Measurements from ENCODE around the gene SCUBE3.

Gene SCUBE3

GRCh38 chr6:35242486-35242885 is 28.7 kb downstream of the SCUBE3 start:
- DNase-seq = no peak

DNA sequence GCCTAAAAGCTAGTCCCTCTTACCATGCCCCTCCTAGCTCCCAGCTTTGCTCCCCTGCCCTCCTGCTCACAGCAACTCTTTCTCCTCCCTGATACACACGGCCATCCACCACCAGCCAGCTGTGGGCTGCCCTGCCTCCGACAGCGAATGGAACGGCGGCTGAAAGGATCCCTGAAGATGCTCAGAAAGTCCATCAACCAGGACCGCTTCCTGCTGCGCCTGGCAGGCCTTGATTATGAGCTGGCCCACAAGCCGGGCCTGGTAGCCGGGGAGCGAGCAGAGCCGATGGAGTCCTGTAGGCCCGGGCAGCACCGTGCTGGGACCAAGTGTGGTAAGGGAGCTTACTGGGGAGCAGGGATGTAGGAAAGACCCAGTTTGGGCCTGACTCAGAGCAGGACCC is 29.1 kb downstream of the SCUBE3 start:
- DNase-seq = no peak

DNA sequence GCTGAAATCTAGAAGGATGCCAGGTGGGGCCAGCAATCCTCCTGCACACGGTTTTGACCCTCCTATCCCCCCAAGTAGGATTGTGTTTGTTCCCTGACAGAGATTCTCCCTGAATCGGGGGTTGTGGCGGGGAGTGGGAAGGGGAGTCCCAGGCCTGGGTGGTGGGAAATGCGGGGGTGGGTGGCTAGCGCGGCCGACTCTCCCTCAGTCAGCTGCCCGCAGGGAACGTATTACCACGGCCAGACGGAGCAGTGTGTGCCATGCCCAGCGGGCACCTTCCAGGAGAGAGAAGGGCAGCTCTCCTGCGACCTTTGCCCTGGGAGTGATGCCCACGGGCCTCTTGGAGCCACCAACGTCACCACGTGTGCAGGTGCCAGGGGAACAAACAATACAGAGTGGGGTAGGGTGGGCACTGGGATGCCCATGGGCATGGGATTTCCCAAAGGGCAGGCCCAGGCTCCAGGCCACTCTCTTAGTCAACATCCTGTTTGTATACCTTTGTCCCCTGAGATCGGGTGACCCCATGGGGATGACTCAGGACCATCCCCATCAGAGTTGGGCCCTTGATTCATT is 29.7 kb downstream of the SCUBE3 start:
- no peak for DNase-seq

GRCh38 chr6:35244551-35244950 is 30.8 kb downstream of the SCUBE3 start:
- DNase-seq = no peak

DNA sequence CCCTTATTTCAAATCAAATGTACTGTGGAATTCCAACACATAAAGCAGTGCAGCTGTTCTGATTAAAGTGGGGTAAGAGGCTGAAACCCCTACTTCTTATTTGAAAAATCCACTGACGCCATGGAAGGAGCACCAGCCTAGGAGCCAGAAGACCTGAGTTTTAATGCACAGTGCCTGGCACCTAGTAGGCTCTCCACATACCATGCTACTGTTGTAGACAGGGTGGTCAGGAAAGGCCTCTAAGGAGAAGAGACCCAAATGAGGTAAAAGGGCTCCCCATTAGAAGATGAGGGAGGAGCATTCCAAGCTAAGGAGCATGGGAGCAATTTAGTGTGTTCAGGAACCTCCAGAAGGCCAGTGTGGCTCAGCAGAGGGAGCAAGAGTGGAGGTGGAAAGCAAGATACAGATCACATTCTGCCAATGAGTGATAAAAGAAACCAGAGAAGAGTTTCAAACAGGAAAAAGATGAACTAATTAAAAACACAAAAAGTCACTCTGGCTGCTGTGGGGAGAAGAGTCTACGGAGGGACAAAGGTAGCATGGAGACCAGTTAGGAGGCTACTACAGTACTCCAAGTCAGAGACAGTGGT is 34.0 kb downstream of the SCUBE3 start:
- no peak for DNase-seq

DNA sequence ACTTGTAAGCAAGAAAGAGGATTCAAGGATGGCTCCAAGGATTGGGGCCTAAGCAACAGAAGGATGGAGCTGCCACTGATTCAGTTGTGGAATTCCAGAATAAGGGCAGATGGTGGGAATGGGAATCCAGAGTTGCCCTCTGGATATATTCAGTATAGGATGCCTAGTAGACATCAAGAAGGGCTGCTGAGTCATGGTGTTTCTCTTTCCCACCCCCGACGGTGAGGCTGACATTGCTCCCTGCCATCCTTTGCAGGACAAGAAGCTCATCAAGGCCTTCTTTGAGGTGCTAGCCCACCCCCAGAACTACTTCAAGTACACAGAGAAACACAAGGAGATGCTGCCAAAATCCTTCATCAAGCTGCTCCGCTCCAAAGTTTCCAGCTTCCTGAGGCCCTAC is 34.5 kb downstream of the SCUBE3 start:
- no peak for DNase-seq

GRCh38 chr6:35248965-35249364 is 35.2 kb downstream of the SCUBE3 start:
- DNase-seq = no peak

DNA sequence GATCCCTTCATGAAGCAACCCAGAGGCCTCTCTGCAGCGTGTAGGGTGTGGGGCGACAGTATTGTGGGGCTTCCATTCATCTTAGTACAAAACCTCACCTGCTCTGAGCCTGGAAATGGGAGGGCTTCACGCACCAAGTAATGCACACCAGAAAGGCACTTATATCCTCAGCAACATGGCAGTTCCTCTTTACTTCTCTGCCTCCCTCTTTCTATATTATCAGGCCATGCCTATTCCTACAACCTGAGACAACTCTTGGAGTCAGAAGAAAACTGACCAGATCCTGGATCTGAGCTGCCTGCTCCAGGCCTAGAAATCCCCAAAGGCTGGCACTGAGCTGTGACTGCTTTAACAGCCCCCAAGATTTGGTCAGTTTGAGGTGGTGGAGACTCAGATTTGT is 38.2 kb downstream of the SCUBE3 start:
- no peak for DNase-seq

DNA sequence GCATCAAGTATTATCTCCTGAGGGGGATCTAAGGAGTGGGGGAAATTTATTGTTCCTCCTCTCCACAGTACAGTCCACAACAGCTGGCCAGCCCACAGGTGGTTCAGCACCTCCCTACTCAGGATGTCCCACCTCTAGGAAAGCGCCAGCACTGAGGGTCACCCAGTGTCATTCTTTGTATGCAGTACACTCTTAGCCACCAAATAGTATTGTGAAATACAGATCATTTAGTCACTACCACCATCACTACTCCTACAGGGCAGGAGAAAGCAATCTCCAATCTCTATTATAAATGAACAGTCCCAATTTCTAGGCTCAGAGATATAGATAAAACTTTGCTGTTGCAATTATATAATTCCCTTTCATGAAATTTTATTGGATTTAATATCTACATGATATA is 39.5 kb downstream of the SCUBE3 start:
- DNase-seq = no peak

DNA sequence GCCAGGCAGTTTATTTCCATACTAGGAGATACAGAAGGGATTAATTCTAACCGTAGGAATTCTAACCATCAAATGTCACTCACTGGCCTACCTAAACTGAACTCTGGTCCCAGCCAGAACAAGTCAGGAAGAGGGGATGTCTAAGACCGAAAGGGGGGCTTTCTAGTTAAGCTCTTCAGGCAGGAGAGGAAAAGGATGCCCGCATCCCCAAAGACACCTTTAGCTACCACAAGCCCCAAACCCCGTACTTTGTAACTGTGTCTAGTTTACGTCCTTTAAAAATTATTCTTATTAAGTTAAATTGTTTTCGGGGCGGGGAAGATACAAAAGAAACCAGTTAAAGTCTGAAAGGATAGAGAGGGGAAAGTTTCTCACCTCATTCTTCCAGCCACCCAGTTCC is 44.6 kb downstream of the SCUBE3 start:
- no peak for DNase-seq

GRCh38 chr6:35258858-35259193 is 45.1 kb downstream of the SCUBE3 start:
- no peak for DNase-seq

DNA sequence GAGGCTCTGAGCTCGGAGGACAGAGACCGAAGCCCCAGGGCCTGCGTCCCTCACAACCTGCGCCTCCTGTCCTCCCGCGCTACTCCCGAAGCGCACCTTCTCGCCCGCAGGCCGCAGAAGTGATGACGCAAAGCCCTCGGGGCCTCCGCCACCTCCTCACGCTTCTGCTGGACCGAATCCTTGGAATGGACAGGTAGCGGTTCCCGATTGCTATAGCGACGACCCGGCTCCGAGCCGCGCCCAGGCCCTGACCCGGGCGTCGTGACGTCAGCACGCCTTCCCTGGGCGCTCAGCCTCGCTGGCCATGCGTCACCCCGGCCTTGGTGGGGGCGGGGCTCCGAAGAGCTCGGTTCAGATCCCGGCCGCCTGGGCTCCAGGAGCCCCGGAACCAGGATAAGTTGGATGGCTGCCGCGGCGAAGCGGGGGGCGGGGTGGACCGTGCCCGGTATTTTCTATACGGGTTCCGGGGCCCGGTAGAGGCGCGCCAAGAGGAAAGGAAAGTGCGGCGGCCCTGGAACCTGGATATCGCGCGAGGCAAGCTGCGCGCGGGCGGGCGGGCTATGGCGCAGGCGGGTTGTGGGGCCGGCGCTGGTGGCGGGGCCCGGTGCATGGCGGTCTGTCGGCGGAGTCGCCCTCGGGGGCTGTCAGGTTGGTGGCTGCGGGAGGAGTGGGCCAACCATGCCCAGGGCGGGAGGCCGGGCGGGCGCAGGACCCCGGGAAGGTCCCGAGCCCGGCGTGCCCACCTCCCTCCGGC is 45.6 kb downstream of the SCUBE3 start, which contains the start of gene ZNF76:
TSS of gene ZNF76 (plus strand) at position 542 of the 754 bp plus-strand sequence. CDS start 21,417 bp downstream, outside the sequence.
- peak; percentile 94 for DNase-seq

- DNase-seq = peak; percentile 75
Measured at GRCh38 chr6:35259948-35260590, 46.3 kb downstream of the SCUBE3 start.

- no peak for DNase-seq
Measured at GRCh38 chr6:35260591-35261570, 47.1 kb downstream of the SCUBE3 start.

GRCh38 chr6:35262596-35262995 is 48.8 kb downstream of the SCUBE3 start:
- no peak for DNase-seq

DNA sequence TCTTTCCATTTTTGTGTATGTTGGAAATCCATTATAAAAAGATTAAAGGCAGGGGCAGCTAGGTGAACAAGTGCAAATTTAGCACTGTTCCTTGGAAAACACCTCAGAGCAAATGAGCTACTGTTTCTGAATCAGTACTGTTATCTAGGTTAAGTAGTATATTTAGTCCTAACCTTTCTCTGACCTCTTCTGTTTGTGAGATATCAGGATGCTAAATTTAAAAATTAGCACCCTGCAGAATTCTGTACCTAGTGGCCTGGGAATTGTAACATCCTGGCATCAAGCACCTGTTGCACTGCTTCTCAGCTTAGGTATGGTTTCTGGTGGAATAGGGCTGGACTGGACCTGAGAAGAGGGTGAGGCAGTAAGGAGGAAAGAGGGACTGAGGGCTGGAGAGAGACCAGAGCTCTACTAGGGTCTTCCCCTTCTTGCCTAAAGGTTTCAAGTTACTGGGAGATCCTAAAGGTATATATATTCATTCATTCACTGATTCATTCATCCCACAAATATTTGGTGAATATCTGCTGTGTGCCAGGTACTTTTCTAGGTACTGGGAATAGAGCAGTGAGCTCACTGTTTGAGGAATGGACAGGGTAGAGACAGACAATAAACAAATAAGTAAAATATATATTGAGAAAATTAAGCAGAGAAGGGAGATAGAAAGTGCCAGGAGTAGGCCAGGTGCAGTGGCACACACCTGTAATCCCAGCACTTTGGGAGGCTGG is 51.0 kb downstream of the SCUBE3 start:
- no peak for DNase-seq

- no peak for DNase-seq
Measured at GRCh38 chr6:35265523-35265922, 51.8 kb downstream of the SCUBE3 start.

GRCh38 chr6:35267446-35267845 is 53.7 kb downstream of the SCUBE3 start:
- no peak for DNase-seq

- no peak for DNase-seq
Measured at GRCh38 chr6:35267897-35268296, 54.1 kb downstream of the SCUBE3 start.

DNA sequence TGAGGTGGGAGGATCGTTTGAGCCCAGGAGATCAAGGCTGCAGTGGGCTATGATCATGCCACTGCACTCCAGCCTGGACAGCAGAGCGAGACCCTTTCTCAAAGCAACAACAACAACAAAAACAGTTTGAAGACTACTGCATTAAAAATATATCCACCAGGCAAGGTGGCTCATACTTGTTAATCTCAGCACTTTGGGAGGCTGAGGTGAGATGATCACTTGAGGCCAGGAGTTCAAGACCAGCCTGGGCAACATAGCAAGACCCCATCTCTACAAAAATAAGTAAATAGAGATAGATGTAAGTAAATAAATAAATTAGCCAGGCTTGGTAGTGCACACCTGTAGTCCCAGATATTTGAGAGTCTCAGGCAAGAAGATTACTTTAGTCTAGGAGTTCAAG is 58.2 kb downstream of the SCUBE3 start:
- no peak for DNase-seq

DNA sequence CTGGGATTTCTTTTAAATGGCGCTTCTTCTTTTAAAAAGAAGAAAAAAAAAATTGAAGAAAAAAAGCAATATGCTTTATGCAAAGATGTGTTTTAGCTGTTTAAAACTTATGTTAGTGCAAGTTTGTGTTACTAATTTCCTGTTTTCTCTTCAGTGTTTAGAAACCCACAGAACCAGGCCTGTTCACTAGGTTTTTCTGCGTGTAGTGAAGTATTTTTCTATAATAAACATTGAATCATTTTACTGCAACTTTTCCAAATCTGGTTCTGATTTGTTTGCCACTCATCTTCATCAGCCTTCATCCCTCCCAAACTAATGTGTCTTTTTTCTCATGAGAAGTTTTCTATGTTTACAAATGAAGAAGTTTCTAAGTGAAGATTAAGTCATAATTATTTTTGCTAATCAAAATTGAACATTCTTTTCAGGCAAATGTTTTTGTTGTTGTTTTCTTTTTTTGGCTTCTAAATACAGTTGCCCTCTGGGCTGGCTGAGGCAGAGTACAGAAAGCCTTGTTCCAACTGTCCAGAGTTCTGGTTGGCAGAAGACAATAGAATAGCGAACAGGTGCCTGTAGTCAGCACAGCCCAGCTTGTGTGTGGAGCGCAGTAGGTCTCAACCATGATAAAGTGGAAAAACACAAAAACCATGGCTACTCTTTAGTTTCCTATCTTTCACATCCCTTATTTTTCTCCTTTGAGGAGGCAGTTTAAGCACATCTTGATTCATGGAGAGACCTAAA is 60.2 kb downstream of the SCUBE3 start:
- no peak for DNase-seq

Data from CD4-positive, alpha-beta T cell treated with Interleukin-17A for 4 hours (primary cell).